NCI-H2081 (cell line): ENCODE measurements around the gene MSH3.
"Not testable (repeated sequence)": the region's sequence is repeated elsewhere in the genome, so short reads cannot be mapped to it uniquely, and the experiment has no call there.

Experiments used
- DNase-seq, 2 experiments: peaks; one replicate each; lab custom pipeline; 2025; lab: John Stamatoyannopoulos, UW

The MSH3 gene

DNA sequence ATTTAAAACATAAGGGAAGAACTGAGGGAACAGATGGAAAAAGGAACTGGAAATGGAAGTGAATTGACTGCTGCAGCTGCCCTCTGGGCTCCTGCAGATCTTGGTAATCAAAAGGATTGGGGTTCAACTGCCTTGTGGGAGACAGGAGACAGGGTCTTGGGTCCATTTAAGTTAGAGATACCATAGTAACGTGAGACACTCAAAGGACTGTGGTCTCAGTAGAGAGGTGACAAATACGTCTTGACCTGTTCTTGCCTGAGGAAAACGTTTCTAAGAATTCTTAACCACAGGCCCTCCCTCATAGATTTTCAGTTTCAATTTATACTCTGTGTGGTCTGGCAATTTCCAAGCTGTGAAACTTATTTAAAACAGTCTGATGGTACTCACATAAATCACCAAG lies 101.2 kb downstream of the MSH3 start:
- no peak for DNase-seq

DNA sequence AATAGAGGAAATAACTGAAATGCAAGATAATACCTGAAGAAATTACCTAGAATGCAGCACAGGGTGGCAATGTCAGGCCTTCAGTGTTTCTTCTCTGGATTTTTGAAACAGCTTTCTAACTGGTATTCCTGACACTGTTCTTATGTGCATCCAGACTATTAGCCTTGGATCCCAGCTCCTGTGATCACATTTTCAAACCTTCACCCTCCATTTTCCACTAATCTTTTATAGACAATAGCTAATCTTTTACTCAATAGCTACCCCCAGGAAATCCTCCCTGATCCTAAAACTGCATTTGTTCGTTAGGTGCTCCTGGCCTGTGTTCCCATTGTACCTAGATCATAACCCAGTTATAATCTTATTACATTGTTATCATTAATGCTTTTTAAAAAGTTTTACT lies 101.8 kb downstream of the MSH3 start:
- no peak for DNase-seq

DNA sequence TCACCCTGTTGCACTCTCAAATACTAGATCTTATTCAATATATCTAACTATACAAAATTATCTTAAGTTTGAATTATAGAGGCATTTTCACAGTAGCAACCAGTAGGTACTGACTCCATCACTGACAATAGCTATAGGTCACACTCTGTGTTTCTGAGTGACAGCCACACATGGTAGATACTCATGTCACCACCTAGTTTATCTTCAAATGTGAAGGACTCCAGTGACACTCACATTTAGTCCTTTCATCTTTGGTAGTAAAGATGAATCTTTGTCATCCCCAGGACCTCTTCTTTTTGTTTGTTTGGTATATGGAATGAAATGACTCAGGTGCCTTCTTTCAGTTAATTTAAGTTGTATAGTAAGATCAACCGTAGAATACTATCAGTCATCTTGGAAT lies 102.8 kb downstream of the MSH3 start:
- no peak for DNase-seq

DNA sequence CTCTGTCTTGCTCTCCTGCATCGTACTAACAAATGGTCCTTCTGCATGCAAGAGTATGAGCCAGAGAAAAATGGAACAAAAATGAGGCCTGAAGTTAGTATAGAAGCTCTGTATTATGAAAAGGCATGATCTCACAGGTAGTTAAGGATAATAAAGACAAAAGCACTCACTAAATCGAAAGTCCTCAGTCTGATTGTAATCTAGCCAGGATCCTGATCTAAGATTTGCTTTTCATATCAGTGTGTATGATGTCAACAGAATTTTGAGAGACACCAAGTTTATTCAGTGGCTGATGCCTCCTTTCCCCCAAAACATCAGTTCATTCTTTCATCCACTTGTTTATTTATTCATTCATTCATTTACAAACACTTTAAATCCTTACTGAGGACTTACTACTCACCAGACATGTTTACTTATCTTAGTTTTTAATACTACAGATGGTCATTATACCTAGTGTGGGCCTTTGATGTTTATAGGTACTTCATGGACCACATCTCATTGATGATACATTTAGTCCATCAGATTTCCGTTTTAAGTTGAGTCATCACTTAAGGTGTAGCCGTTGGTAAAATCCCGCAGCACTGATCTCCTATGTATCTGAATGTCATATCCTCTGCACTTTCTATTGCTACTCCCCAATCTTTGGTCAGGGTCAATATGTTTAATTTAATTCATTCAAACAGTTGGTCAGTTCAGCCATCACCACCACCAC lies 105.6 kb downstream of the MSH3 start:
- no peak for DNase-seq

DNA sequence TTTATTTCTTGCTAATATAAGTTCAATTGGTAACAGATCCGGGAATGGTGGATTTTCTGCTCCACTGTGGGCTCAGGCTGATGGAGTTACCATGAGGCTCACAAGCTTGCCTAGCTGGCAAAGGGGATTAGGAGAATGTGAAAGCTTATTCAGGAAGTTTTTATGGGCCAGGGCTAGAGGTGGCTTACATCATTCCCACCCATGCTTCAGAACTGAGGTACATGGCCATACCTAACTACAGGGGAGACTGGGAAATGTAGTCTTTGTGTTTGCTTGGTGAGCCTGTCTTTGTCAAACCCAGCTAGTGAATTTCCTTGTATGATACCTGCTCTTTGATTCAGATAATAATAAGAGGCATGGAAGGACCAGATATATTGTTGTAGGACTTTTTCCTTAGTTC lies 106.2 kb downstream of the MSH3 start:
- no peak for DNase-seq

DNA sequence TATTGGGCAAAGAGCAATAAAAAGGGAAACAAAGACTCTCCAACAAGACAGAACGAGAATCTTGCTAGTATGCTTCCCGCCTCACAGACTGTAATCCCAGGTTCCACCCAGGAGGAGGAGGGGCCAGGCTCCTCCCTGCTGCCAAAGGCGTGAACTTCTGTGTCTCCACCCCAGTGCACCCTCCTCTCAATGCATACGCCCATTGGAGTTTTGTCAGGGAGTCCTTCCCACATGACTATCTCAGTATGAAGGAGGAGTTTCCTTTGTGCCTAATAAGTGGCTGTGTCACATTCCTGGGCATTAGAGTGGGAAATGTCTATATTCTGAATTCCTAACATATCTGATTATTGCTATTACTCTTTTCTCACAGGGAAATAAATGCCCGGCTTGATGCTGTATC lies 106.7 kb downstream of the MSH3 start:
- no peak for DNase-seq

DNA sequence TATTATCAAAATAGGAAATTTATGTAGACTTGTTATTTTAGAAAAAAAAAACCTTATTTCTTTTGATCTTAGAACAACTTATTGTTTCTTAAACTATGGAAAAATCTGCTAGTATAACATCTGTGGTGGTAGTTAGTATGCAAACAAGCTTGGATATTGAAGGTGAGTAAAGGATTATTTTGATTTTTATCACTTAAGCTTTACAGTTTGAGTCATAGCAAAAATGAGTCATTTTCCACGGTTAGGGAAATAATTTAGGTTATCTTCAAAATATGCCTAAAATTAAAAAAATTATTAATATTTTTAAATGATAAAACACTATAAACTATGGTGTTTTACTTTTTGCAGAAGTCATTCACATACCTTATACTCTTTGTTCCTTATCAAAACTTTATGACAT lies 107.5 kb downstream of the MSH3 start:
- DNase-seq: no peak

DNA sequence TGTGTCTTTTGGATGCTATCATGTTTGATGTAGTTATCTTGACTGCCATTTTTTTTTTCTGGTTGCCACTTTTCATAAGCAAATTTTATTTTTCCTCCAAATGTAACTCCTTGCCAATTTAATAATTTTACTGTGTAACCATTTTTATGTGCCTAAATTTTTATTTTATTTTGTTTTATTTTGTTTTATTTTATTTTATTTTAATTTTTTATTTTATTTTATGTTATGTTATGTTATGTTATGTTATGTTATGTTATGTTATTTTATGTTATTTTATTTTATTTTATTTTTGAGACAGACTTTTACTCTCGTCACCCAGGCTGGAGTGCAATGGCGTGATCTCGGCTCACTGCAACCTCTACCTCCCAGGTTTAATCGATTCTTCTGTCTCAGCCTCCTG lies 108.1 kb downstream of the MSH3 start:
- DNase-seq: no peak

DNA sequence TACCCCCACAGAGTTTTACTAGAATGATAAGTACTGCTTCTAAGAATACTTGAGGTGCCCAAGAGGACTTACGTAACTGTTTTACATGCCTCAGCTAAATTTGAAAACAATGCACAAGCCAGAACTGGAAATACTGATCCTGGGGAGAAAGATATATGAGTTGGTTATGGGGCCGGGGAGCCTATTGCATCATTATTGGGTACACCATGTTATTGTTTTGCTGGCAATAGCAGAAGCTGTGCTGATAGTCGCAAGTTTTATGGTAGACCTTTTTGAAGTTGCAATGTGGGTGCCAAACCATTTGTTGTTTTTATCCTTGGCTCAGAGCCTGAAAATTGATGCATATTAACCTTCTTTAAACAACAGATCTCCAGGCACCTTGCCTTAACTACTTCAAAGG lies 108.8 kb downstream of the MSH3 start:
- DNase-seq: peak in 1 of 2 experiments; percentile 2

DNA sequence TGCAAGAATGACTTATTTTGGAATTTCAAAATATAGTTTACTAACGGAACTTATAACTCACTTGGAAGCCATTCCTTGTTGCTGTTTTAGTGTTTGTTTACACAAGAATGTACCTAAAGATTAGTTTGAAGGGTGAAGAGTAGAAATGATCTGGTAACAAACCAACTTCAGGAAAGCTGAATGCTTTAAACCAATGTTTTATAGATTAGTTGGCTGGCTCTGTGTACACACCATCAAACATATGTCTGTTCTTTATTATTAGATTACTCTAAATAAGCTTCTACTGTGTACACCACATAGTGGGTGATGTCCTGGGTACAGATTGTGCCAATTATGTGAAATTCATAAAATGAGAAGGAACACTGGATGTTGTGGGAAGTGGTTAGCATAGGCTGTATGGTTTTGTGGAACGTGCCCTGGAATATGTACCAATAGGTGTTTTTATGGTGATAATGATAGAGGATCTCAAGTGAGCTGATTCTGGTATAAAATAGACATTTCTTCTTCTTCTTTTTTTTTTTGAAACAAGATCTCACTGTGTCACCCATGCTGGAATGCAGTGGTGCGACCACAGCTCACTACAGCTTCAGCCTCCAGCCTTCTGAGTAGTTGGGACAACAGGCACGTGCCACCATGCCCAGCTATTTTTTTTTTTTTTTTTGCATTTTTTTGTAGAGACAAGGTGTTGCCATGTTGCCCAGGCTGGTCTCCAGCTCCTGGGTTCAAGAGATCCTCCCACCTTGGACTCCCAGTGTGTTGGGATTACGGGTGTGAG lies 109.6 kb downstream of the MSH3 start:
- no peak for DNase-seq

DNA sequence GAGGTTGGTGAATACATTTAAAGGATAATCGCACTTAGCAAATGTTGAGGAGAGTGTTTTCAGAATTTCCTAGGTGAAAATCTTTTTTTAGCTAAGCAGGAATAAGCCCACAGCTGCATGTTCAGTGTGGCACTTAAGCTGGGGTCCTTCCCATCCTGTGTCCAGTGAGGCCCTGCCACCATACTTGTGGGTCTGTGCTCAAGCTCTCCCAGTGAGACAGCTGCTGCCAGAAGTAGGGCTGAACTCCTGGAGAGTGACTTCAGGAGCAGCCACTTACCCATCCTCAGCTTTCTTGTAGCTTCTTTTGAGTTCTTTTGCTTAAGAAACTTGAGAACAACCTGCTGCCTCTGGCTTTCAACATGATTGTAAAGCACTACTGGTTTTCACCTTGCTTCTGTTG lies 110.3 kb downstream of the MSH3 start:
- DNase-seq: no peak

DNA sequence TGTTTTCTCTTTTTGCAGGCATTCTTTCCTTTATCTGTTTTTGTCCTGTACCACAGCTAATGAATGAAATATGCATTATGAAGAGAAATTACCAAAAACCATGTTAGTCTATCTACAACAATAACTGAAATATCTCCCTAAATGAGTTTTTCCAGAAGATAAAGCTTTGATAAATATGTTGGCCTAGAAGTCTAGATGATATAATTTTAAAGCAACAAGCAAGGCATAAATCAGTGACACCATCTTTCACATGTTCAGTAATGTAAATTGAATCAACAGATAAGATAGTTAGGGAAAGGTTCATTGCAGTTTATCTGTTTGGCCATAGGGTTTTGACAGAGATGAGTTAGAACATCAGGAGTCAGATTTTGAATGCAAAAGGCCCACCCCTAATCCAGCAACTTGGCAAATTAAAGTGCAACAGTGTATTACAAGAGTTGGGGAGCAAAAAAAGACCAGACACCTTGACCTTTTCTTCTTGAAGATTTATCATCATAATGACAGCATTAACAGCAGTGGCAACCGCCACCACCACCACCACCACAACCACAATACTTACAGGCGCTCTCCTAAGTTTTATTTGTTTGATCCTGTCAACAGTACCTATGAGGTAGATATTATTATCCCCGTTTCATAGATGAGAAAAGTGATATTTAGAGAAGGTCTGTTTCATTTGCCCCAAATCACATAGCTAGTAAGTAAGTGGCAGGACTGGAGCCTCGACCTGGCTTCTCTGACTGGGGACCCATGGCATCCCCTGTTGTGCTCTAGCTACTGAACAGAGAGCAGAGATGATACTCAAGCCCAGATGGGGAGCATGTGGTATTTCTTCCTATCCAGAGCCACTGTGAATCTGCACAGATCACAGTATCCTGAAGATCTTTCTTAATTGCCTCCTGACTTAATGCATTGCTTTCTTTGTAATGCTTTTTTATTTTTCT lies 123.2 kb downstream of the MSH3 start:
- no peak for DNase-seq

DNA sequence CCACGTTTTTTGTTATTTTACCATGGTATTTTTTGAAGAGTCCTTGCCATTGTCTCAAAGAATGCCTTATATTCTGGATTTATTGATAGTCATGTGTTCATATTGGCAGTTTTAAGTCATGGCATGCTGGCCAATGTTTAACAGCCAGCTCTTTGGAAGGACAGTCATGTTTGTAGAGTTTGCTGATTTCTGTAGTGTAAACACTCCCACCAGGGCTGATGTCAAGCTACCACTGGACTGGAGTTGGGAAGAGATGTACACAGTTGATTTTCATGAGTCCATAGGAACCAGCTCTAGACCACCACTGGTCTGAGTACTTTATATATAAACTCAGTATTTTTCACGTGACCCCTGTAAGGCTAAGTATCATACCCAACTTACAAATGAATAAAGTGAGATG lies 125.6 kb downstream of the MSH3 start:
- DNase-seq: no peak

DNA sequence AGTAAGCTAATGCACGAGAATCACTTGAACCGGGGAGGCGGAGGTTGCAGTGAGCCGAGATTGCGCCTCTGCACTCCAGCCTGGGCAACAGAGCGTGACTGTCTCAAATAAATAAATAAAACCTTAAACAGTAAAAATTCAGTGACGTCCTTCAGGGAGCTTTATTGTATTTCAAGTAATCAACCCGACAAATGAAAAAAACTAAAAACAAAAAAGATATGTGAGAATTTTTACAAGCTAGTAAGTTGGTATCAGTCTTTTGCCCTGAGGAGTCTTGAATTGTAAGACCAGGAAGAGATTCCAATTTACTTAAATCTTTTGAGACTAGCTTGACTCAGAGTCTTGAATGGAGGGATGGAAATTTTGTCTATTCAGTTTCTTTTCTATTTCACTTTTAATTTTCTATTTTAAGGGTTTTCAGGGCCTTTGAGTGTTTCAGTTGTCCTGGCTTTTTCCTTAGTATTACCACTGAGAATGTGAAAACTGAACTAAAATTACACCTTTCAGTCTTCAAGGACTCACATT lies 126.4 kb downstream of the MSH3 start:
- no peak for DNase-seq

DNA sequence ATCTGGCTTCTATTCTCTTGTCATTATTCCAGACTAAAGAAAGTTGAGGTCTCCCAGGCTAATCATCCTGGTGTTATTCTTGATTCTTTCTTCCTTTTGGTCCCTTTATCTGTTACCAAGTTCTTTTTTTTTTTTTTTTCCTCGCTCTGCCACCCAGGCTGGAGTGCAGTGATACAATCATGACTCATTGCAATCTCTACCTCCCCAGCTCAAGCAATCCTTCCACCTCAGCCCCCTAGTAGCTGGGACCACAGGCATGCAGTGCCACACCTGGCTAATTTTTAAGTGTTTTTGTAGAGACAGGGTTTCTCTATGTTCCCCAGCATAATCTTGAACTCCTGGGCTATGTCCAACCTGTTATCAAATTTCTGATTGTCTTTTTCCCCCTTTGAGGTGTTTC lies 126.9 kb downstream of the MSH3 start:
- DNase-seq: no peak

DNA sequence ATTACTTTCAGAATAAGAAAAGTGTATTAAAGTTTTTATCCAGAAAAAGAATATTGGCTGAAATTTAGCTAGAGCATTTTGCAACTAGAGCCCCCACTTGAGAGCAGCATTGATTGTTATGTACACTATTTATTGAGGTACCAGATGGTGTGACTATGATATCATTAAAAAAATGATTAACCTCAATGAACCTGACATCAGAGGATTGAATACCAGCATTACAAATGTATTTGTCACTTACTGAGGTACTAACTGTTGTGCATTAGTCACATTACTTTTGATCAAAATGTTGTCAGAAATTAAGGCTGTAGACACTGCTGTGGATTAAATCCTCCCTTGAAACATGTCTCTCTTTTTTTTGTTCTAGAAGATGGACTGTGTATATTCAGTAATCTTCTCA lies 128.2 kb downstream of the MSH3 start:
- no peak for DNase-seq

DNA sequence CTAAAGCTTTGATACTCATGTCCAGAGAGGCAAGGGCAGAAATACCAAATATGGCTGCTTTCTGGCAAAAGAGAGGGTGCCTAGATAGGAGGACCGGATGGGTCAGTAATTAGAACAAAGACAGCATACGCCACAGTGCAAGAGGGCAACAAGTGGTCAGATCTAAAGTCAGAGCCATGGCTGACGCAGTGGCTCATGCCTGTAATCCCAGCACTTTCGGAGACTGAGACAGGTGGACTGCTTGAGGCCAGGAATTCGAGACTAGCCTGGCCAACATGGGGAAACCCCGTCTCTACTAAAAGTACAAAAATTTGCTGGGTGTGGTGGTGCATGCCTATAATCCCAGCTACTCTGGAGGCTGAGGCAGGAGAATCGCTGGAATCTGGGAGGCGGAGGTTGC lies 129.3 kb downstream of the MSH3 start:
- DNase-seq: not testable (repeated sequence)

DNA sequence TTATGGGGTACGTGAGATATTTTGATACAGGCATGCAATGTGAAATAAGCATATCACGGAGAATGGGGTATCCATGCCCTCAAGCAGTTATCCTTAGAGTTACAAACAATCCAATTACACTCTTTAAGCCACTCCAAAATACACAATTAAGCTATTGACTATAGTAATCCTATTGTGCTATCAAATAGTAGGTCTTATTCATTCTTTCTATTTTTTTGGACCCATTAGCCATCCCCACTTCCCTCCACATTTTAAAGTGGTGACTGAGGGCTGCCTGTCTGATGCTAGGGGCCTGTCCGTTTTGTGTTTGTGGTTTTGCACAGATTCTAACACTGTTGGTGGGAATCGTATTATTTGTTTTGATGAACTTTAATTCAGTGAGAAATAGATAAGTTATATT lies 130.0 kb downstream of the MSH3 start:
- no peak for DNase-seq

DNA sequence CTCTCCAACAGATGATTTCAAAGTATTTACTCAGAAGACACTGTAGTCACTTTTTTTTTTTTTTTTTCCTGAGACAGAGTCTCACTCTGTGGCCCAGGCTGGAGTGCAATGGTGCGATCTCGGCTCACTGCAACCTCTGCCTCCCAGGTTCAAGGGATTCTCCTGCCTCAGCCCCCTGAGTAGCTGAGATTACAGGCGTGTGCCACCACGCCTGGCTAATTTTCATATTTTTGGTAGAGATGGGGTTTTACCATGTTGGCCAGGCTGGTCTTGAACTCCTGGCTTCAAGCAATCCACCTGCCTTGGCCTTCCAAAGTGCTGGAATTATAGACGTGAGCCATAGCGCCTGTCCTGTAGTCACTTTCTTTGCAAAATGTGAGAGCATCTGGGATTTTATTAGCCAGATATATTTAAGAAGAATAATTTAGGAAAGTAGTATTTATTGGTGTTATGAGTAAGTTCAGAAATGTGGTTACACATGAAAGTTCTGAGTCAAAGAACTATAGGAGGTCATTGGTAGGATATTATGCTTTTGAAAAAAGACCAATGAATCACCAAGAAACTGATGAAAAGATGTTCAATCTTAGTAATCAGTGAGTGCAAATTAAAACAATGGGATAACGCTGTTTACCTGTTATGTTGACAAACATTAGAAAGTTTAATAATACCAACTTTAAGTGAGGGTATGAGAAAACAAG lies 135.0 kb downstream of the MSH3 start:
- DNase-seq: not testable (repeated sequence)

DNA sequence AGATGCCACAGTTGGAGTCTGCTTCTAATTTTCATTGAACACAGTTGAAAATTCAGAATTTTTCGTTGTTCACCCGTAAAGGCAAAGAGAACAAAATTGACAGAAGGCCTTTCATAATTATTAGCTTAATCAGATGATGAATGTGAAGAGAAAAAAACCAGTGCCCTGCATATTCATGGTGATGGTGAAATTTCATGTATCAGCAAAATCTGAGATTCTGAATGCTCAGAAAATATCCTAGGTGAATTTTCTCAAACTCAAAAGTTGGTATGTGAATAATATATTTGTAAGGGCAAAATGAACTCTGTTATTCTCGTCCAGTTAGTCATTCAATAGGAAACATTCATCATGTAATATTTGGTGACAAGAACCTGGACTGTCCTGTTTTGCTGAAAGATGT lies 136.2 kb downstream of the MSH3 start:
- DNase-seq: no peak

DNA sequence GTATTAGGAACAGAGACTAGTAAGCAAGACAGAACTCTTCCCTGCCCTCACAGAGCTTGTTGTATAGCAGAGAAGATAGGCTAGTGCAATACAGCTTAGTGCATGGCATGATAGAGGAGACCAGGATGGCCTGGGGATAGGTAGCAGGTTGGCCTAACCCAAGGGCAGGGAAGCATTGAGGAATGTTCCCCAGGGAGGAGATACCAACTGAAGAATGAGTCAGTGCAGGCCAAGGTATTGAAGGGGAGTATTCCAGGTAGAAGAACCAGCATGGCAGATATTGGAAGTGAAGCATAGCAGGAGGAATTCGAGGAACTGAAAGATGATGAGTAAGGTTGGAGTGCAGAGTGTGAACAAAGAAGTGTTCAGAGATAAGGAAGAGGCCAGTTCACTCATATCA lies 138.9 kb downstream of the MSH3 start:
- DNase-seq: no peak

DNA sequence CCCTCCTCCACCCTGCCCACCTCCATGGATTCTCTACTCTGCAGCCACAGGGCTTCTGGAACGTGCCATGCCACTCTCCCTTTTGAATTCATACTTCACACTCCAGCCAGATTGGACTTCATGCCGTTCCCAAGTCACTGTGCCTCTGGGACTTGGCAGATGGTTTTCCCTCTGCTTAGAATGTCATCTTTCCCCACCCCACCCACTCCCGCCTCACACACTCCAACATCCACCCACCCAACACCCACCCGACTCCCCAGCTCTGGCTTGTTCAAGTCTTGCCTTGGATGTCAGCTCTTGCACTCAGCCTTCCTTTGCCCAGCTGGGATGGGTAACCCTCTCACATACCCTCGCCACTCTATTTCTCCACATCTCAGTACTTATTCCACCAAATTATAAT lies 142.4 kb downstream of the MSH3 start:
- DNase-seq: no peak
